Endothelial cell of umbilical vein (primary cell): Measurements from ENCODE around the gene SLC5A1. TPM values are rescaled to one million over a fixed set of nuclear protein-coding genes. Genes with fewer than 3 reads are reported as not detected.

ENCODE experiments used
- BruUV-seq: library from RNA; stranded (reverse); fragments of 400-500 nt; replicated peaks from 2 replicates; lab custom pipeline; 2021; lab: Mats Ljungman, UMichigan
- CTCF ChIA-PET: fragments of 300-600, 350-600 bp; sonication (Branson Sonifier 250); formaldehyde crosslinking; loops from one replicate; lab custom pipeline; 2021; ENCODE audit warnings: antibody characterized with exemption, inconsistent platforms; lab: Charles Lee
- POLR2A ChIA-PET: fragments of 300-600, 350-600 bp; sonication (Branson Sonifier 250); formaldehyde crosslinking; loops from one replicate; lab custom pipeline; 2021; ENCODE audit warnings: antibody characterized with exemption, inconsistent platforms; lab: Charles Lee
- DNase-seq: peaks from one replicate; pipeline ENCODE4 v3.0.0-alpha.2; 2011; ENCODE audit warnings: low read depth, low spot score
- FAIRE-seq: peaks from 2 replicates; lab custom pipeline; 2011; peaks lifted over from hg19 to GRCh38; lab: Jason Lieb, UNC
- H2AFZ ChIP-seq: 2 replicates; pipeline ENCODE4 v1.6.0; 2012; ENCODE audit warnings: low read depth, low read length, control low read depth, inconsistent platforms
- H3K27ac ChIP-seq: 2 replicates; pipeline ENCODE4 v1.5.1; 2011; ENCODE audit warnings: low read depth, mild to moderate bottlenecking, control low read depth, low read length, moderate library complexity; ENCODE audit not compliant: insufficient read depth
- H3K27me3 ChIP-seq, 2 experiments: 2 replicates each; pipeline versions ENCODE4 v1.6.0 to v1.6.1; 2011; ENCODE audit warnings: low read length in 2 of 2, mixed read lengths in 1 of 2; ENCODE audit not compliant: control insufficient read depth in 2 of 2, insufficient read depth in 2 of 2
- H3K36me3 ChIP-seq, 2 experiments: 2 replicates in 1 of 2; 3 replicates in 1 of 2; pipeline ENCODE4 v1.5.1; 2011; ENCODE audit warnings: low read length in 2 of 2, mild to moderate bottlenecking in 1 of 2, moderate library complexity in 1 of 2; ENCODE audit not compliant: control insufficient read depth in 2 of 2, insufficient read depth in 2 of 2; ENCODE audit errors: extremely low read depth in 1 of 2
- H3K4me1 ChIP-seq: 3 replicates; pipeline ENCODE4 v1.5.1; 2011; ENCODE audit warnings: mild to moderate bottlenecking, low read length; ENCODE audit not compliant: control insufficient read depth, insufficient read depth; ENCODE audit errors: extremely low read depth
- H3K4me2 ChIP-seq: 2 replicates; pipeline ENCODE4 v1.6.1; 2011; ENCODE audit warnings: low read length, control low read depth, mixed read lengths; ENCODE audit not compliant: insufficient read depth
- H3K4me3 ChIP-seq, 3 experiments: fragments of 200-600 bp in 1 of 3; sonication (generic), shearing (Covaris generic) in 1 of 3; replicated peaks in 1 of 3; 2 replicates each; pipeline ENCODE4 v1.5.1; 2011 to 2016; ENCODE audit warnings: control low read depth in 3 of 3, low read length in 3 of 3, mild to moderate bottlenecking in 2 of 3, inconsistent platforms in 1 of 3, low read depth in 1 of 3, moderate library complexity in 1 of 3; ENCODE audit not compliant: insufficient read depth in 1 of 3
- H3K79me2 ChIP-seq: 2 replicates; pipeline ENCODE4 v1.6.0; 2012; ENCODE audit warnings: low read length, inconsistent platforms; ENCODE audit not compliant: control insufficient read depth, insufficient read depth
- H3K9ac ChIP-seq: replicated peaks from 2 replicates; pipeline ENCODE3; 2011; ENCODE audit warnings: low read length, control low read depth; ENCODE audit not compliant: insufficient read depth; ENCODE audit errors: extremely low read depth
- H3K9me1 ChIP-seq: replicated peaks from 3 replicates; pipeline ENCODE4 v1.6.0; 2011; ENCODE audit warnings: mild to moderate bottlenecking, low read length; ENCODE audit not compliant: control insufficient read depth, insufficient read depth; ENCODE audit errors: extremely low read depth
- H3K9me3 ChIP-seq: replicated peaks from 2 replicates; pipeline ENCODE4 v1.5.1; 2012; ENCODE audit warnings: low read length, inconsistent platforms; ENCODE audit not compliant: control insufficient read depth, insufficient read depth
- H4K20me1 ChIP-seq: replicated peaks from 2 replicates; pipeline ENCODE3; 2011; ENCODE audit warnings: mild to moderate bottlenecking, low read length; ENCODE audit not compliant: control insufficient read depth, insufficient read depth; ENCODE audit errors: extremely low read depth
- CTCF ChIP-seq, 2 donors: IDR thresholded peaks; 1 replicate in 1 of 2; 2 replicates in 1 of 2; pipeline ENCODE4 v1.5.1; 2011; ENCODE audit warnings: low read length in 2 of 2, mild to moderate bottlenecking in 2 of 2, moderate library complexity in 2 of 2, control low read depth in 1 of 2, inconsistent platforms in 1 of 2, low read depth in 1 of 2; ENCODE audit not compliant: insufficient read depth in 1 of 2; ENCODE audit errors: extremely low read depth in 1 of 2
- EZH2 ChIP-seq: IDR thresholded peaks from 2 replicates; pipeline ENCODE4 v1.6.1; 2012; ENCODE audit warnings: borderline replicate concordance, low read depth, mild to moderate bottlenecking, moderate library complexity, low read length, inconsistent platforms; ENCODE audit not compliant: severe bottlenecking
- FOS ChIP-seq: IDR thresholded peaks from 2 replicates; pipeline ENCODE4 v1.6.1; 2011; ENCODE audit warnings: mild to moderate bottlenecking, low read length, moderate library complexity, borderline replicate concordance; ENCODE audit not compliant: insufficient read depth
- GATA2 ChIP-seq: IDR thresholded peaks from 2 replicates; pipeline ENCODE4 v1.7.0; 2011; ENCODE audit warnings: low read depth, mild to moderate bottlenecking, moderate library complexity, mixed read lengths, low read length; ENCODE audit not compliant: insufficient read length, insufficient read depth
- JUN ChIP-seq: IDR thresholded peaks from 2 replicates; pipeline ENCODE4 v1.6.1; 2011; ENCODE audit warnings: borderline replicate concordance, low read depth; ENCODE audit not compliant: insufficient read length, insufficient read depth
- MAX ChIP-seq: IDR thresholded peaks from 2 replicates; pipeline ENCODE4 v1.6.1; 2011; ENCODE audit not compliant: insufficient read depth, insufficient read length
- MYC ChIP-seq: IDR thresholded peaks from one replicate; pipeline ENCODE4 v1.6.1; 2011; ENCODE audit warnings: mild to moderate bottlenecking, low read depth, low read length
- POLR2A ChIP-seq: IDR thresholded peaks from 2 replicates; pipeline ENCODE4 v1.6.1; 2012; ENCODE audit warnings: low read depth, mild to moderate bottlenecking, control low read depth, low read length
- POLR2AphosphoS5 ChIP-seq: IDR thresholded peaks from 2 replicates; pipeline ENCODE4 v1.6.1; 2012; ENCODE audit warnings: low read depth, mild to moderate bottlenecking, control low read depth, low read length, moderate library complexity; ENCODE audit not compliant: insufficient read depth
- dilution Hi-C: fragments of 300-500 bp; cut with MboI; formaldehyde crosslinking; loops from one replicate; pipeline ENCODE4 v1.15.0; 2019; ENCODE audit warnings: low sequenced_read_pairs; ENCODE audit not compliant: extremely low pct_ligation_motif_present
- intact Hi-C: fragments of 100-400 bp; cut with micrococcal nuclease; formaldehyde crosslinking; loops from one replicate; pipeline ENCODE4 v1.10.0; 2022
- polyA plus RNA-seq, 4 experiments: library from polyadenylated mRNA; depleted of rRNA in 3 of 4; stranded (reverse) in 3 of 4; unstranded in 1 of 4; fragments of >200 nt; gene quantifications; 2 replicates each; pipeline versions ENCODE4 v1.2.1 to v1.2.3, GENCODE V29; 2011 to 2012; ENCODE audit warnings: missing spikeins in 1 of 4
- total RNA-seq: library from RNA; stranded (reverse); gene quantifications from 2 replicates; pipeline ENCODE4 v1.2.3, GENCODE V29; 2021

SLC5A1 gene
- total and polyA plus RNA-seq, 2 donors (not counting 3 experiments of a cell fraction or from before 2014, with no cell fraction given), result not detected

- no TSS peak for BruUV-seq
- Histone ChIP-seq H3K4me2 (no peak overlapping the region), H3K9me1 (no peaks in the 10 kb centered on the region), H3K4me3 (no peak overlapping the region), H3K27me3 (peaks cover 5% of the 10 kb centered on the region in 2 experiments), H3K4me1 (no peaks in the 10 kb centered on the region), H3K9ac (no peak overlapping the region), H2AFZ (no peak overlapping the region), H3K9me3 (no peaks in the 10 kb centered on the region), H3K36me3 (no peaks in the 10 kb centered on the region), H4K20me1 (peaks cover 2% of the 10 kb centered on the region), H3K79me2 (no peaks in the 10 kb centered on the region), H3K27ac (no peak overlapping the region)
- intact Hi-C loops, result no loop called here
- dilution Hi-C loops, result no loop called here
- CTCF ChIA-PET, result no interaction called here
- no peak for TF ChIP-seq POLR2AphosphoS5
- TF ChIP-seq EZH2, result no peak
- no peak for TF ChIP-seq GATA2
- TF ChIP-seq POLR2A, result no peak
- TF ChIP-seq MAX, result no peak
- TF ChIP-seq FOS, result no peak
- no peak for TF ChIP-seq CTCF (IDR thresholded peaks at IDR 0.05; ENCODE audit: extremely low read depth in 1 of 2, insufficient read depth in 1 of 2, low read depth in 1 of 2, low read length in 2 of 2)
- TF ChIP-seq JUN, result no peak
- no peak for TF ChIP-seq MYC
- POLR2A ChIA-PET, result no interaction called here
- DNase-seq (no peak), FAIRE-seq (no peak)
These were observed 54.9 kb downstream of the SLC5A1 start for GRCh38 chr22:32097881-32098499.
